Glutamatergic neuron (in vitro differentiated cells): ENCODE results near the gene VWF. TPM values are rescaled to one million over a fixed set of nuclear protein-coding genes. Genes with fewer than 3 reads are reported as not detected.

Source experiments
- DNase-seq: peaks from one replicate; pipeline ENCODE4 v3.0.0; 2022
- H3K27ac Mint-ChIP-seq: one replicate; pipeline ENCODE4 v1.8.0; 2020; ENCODE audit warnings: mild to moderate bottlenecking, mixed read lengths, inconsistent platforms; ENCODE audit not compliant: unreplicated experiment
- H3K27me3 Mint-ChIP-seq: one replicate; pipeline ENCODE4 v1.8.0; 2020; ENCODE audit warnings: mild to moderate bottlenecking, moderate library complexity, mixed read lengths, inconsistent platforms; ENCODE audit not compliant: unreplicated experiment
- H3K36me3 Mint-ChIP-seq: one replicate; pipeline ENCODE4 v1.8.0; 2020; ENCODE audit warnings: mild to moderate bottlenecking, mixed read lengths, inconsistent platforms; ENCODE audit not compliant: unreplicated experiment
- H3K4me1 Mint-ChIP-seq: one replicate; pipeline ENCODE4 v1.8.0; 2020; ENCODE audit warnings: mild to moderate bottlenecking, low read depth, mixed read lengths, inconsistent platforms; ENCODE audit not compliant: unreplicated experiment
- H3K4me3 Mint-ChIP-seq: one replicate; pipeline ENCODE4 v1.8.0; 2020; ENCODE audit warnings: mild to moderate bottlenecking, mixed read lengths, inconsistent platforms; ENCODE audit not compliant: unreplicated experiment
- H3K9me3 Mint-ChIP-seq: one replicate; pipeline ENCODE4 v1.8.0; 2020; ENCODE audit warnings: mild to moderate bottlenecking, moderate library complexity, mixed read lengths, inconsistent platforms; ENCODE audit not compliant: unreplicated experiment
- CTCF ChIP-seq: fragments of 200-600 bp; sonication (generic); IDR thresholded peaks from one replicate; pipeline ENCODE4 v1.5.0; 2021; ENCODE audit not compliant: partially characterized antibody, unreplicated experiment
- total RNA-seq: library from RNA; stranded (reverse); fragmentation: NEBNext Ultra II Directional; extraction: Animal tissue kit (Norgen Biotek cat#: 25700); gene quantifications from one replicate; pipeline ENCODE4 v1.2.1, GENCODE V29; 2021; ENCODE audit not compliant: unreplicated experiment

The VWF gene
- total RNA-seq, 1 donor from 2014 or later: 0.37 TPM

- no peak overlapping the region for H3K4me3 Mint-ChIP-seq
- H3K4me1 Mint-ChIP-seq: no peaks in the 10 kb centered on the region
- DNase-seq: no peak
- H3K27me3 Mint-ChIP-seq: peaks cover 7% of the 10 kb centered on the region
- no peak for TF ChIP-seq CTCF
- no peak overlapping the region for H3K27ac Mint-ChIP-seq
- peaks cover 1% of the 10 kb centered on the region for H3K9me3 Mint-ChIP-seq
- no peaks in the 10 kb centered on the region for H3K36me3 Mint-ChIP-seq
Observed at GRCh38 chr12:5910790-5911548, 213.5 kb downstream of the VWF start.

DNA sequence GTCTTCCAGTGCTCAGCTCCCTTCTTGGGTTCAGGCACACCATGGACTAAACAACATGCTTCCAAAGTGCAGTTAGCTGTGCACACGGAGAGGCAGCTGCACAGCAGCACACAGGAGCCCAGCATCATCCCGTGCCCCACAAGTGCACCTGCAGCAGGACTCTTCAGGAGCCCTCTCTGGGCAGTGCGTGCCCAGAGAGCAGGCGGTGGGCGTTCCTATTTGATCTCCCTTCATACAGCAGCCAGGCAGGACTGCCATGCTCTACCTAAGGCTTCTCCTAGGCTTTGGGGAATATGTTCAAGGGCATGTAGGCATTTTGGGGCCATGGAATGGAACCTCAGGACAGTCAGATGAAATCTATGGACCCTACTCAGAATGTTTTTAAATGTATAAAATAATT, 214.9 kb downstream of the VWF start:
- Mint-ChIP-seq H3K9me3 (peaks cover 3% of the 10 kb centered on the region), H3K4me1 (no peaks in the 10 kb centered on the region), H3K4me3 (no peak overlapping the region), H3K27me3 (peaks cover 7% of the 10 kb centered on the region), H3K27ac (no peak overlapping the region), H3K36me3 (no peaks in the 10 kb centered on the region)
- no peak for DNase-seq
- no peak for TF ChIP-seq CTCF

GRCh38 chr12:5908251-5908650, 216.2 kb downstream of the VWF start:
- H3K27me3 Mint-ChIP-seq: peaks cover 7% of the 10 kb centered on the region
- no peak overlapping the region for H3K4me3 Mint-ChIP-seq
- H3K4me1 Mint-ChIP-seq: no peaks in the 10 kb centered on the region
- H3K27ac Mint-ChIP-seq: no peak overlapping the region
- no peak for DNase-seq
- TF ChIP-seq CTCF: no peak
- H3K36me3 Mint-ChIP-seq: no peaks in the 10 kb centered on the region
- peaks cover 6% of the 10 kb centered on the region for H3K9me3 Mint-ChIP-seq

GRCh38 chr12:5907807-5908206, 216.7 kb downstream of the VWF start:
- Mint-ChIP-seq H3K4me3 (no peak overlapping the region), H3K27me3 (peaks cover 7% of the 10 kb centered on the region), H3K36me3 (no peaks in the 10 kb centered on the region), H3K9me3 (peaks cover 6% of the 10 kb centered on the region), H3K27ac (no peak overlapping the region), H3K4me1 (no peaks in the 10 kb centered on the region)
- DNase-seq: no peak
- TF ChIP-seq CTCF: no peak

DNA sequence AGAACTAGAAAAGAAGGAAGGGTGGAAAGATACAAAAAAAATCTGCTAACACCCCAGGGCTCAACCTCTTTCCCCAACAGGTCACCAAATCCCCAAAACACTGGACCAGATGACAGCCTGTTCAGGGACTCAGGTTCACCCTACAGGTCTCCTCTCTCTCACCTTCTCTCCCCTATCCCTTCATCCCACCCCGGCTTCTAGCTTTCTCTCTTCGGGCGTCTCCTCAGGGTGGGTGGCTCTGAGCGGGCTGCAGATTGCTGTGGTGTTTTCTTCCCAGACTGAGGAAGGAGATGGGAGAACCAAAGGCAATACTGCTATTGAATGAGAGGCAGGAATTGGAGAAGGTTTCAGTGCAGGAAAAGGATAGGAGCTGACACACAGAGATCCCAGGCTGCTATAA, 218.7 kb downstream of the VWF start:
- H3K9me3 Mint-ChIP-seq: peaks cover 5% of the 10 kb centered on the region
- peaks cover 5% of the 10 kb centered on the region for H3K27me3 Mint-ChIP-seq
- no peaks in the 10 kb centered on the region for H3K4me1 Mint-ChIP-seq
- no peak for TF ChIP-seq CTCF
- DNase-seq: no peak
- H3K4me3 Mint-ChIP-seq: no peak overlapping the region
- H3K36me3 Mint-ChIP-seq: no peaks in the 10 kb centered on the region
- no peak overlapping the region for H3K27ac Mint-ChIP-seq
